IPS-11a (cell line): ENCODE data around the gene TFCP2.
"Not testable (repeated sequence)": the region's sequence is repeated elsewhere in the genome, so short reads cannot be mapped to it uniquely, and the experiment has no call there.

Source experiments
- H3K4me3 ChIP-seq: one replicate; pipeline ENCODE4 v1.5.1; 2013; ENCODE audit warnings: low read depth, low read length, control low read depth

Gene TFCP2, protein sequence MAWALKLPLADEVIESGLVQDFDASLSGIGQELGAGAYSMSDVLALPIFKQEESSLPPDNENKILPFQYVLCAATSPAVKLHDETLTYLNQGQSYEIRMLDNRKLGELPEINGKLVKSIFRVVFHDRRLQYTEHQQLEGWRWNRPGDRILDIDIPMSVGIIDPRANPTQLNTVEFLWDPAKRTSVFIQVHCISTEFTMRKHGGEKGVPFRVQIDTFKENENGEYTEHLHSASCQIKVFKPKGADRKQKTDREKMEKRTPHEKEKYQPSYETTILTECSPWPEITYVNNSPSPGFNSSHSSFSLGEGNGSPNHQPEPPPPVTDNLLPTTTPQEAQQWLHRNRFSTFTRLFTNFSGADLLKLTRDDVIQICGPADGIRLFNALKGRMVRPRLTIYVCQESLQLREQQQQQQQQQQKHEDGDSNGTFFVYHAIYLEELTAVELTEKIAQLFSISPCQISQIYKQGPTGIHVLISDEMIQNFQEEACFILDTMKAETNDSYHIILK

DNA sequence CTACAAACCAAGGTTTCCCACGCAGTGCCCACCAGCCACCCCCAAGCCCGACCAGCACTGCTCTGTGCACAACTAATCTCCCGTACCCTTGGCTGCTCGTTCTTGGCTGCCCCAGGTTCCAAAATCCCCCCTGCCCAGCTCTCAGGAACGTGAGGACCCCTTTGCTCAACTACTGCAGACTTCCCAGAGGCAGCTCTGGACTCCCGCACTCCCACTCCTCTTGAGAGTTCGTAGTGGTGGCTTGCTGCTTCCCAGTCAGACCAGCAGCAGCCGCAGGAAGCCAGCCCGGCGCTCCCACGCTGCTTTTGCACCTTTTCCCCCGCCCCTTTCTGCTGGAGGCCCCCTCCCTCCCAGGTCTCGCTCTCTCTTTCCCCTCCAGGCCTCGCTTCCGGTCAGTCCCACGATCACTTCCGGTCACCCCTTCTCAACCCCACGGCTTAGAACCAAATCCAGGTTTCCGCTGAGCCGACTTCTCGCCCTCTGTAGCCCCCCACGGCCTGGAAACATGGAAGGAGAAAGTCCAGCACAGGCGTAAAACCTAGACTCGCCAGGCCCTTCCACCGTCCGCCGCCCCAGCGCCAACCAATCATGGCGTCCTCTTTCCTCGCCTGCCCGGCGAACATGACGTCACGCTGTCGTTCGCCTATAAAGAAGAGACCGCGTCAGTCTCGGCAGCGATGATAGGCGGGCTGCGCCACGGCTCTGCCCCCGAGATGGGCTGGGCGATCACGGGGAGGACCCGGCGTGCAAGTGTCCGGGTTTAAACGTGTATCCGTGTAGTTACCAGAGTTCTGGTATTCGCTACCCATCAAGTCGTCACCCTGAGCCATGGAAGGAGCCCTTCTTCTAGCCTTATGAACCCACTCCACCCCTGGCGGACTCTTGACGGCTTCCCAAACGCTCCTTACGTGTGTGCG, at the start of gene TFCP2:
TSS of gene TFCP2 (minus strand) at position 621 of the 917 bp plus-strand sequence. CDS start 713 bp downstream, outside the sequence.
- peak within 1 kb of the TSS; percentile 89 for H3K4me3 ChIP-seq

DNA sequence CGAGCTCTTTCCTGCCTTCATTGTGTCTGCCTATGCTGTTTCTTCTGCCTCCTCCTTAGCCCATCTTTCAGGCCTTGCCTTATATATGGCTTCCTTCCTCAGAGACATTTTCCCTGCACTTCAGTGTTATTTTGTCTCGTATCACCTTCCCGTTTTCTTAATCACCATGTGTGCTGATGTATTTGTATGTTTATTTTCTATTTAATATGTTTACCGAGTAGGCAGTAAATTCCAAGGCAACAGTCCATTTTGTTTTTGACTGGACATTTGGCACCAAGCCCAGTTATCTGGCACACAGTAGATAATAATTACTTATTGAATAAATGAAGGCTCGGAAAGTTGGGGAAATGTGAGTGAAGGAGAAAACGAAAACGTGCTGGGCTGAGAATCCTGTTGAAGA, 49.5 kb upstream of the TFCP2 start:
- no peak overlapping the region for H3K4me3 ChIP-seq

DNA sequence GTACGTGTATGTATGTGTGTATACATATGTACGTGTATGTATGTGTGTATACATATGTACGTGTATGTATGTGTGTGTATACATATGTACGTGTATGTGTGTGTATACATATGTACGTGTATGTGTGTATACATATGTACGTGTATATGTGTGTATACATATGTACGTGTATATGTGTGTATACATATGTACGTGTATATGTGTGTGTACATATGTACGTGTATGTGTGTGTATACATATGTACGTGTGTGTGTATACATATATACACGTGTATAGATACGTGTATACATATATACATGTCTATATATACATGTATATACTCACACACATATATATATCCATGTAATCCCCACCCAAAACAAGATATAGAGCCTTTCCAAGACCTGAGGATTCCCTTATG, 46.9 kb upstream of the TFCP2 start:
- not testable (repeated sequence) for H3K4me3 ChIP-seq

DNA sequence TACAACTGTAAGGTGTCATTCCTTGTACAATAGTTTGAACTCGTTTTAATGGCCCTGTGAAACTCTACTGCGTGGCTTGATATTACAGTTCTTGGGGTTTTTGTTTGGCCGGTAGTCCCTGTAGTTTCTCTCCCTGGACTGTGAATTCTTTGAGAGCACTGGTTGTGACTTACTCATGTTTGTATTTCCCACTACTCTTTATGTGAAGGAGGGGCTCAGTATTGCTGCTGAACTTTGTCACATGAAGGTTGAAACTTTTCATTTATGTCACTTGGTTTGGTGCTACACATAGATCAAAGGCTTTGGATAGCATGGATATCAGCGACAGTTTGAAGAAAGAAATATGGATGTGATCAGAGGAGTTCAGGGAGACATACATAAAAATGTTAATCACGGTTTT, 46.4 kb upstream of the TFCP2 start:
- no peak overlapping the region for H3K4me3 ChIP-seq

DNA sequence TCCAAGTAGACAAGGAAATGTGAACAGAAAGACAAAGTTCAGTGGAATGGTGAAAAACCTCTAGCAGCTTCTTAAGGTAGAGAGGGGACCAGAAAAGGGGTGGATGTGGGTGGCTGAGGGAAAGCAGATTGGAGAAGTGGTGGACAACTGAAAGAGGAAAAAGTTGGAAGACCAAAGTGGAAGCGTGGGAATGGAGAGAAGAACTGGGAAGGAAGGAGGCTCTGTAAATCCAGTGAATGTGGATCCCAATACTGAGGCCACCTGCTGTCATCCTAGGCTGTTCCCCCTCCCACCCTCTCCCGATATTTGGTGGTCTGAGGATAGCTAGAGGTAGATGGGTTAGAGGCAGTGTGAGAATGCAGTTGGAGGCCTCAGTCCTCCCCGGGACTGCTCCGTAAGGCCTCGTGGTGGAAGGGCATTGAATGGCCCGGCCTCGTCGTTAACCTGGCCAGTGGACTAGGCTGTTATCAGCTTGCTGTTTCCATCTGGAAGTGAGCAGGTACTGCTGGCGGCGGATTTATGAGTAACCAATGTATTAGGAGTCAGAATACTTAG, 45.7 kb upstream of the TFCP2 start:
- peak overlapping the region; percentile 50 for H3K4me3 ChIP-seq

DNA sequence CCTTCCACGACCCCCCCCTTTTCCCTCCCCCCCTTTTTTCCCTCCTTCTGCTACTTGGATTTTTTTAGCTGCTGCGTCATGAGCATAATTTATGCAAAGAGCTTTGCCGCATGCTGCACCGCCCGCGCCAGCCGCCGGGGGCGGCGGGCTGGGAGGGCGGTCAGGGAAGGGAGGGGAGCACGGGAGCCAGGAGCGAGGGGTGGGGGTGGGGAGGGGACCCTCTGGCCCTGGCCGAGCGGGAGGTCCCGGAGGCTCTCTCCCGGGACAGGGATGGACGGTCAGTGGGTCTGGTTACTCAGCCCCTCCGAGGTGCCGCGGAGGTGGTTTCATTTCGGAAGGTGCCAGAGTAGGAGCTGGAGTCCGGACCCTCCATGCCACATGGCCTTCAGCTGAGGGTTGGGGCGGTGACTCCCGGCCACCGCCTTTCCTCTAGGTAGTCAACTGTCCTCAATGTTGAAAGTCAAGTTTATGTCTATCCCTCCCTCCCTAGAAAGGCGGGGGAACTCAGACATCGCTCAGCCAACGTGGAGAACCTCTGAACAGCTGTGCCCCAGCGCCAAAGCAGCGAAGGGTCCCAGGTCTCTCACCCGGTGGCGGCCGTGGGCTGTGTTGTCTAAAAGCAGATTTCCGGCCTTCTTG, 45.2 kb upstream of the TFCP2 start, which contains the start of gene POU6F1:
TSS of gene POU6F1 (minus strand) at position 95 of the 639 bp plus-strand sequence. CDS start 11,226 bp downstream, outside the sequence.
- H3K4me3 ChIP-seq, result peak within 1 kb of the TSS; percentile 61

DNA sequence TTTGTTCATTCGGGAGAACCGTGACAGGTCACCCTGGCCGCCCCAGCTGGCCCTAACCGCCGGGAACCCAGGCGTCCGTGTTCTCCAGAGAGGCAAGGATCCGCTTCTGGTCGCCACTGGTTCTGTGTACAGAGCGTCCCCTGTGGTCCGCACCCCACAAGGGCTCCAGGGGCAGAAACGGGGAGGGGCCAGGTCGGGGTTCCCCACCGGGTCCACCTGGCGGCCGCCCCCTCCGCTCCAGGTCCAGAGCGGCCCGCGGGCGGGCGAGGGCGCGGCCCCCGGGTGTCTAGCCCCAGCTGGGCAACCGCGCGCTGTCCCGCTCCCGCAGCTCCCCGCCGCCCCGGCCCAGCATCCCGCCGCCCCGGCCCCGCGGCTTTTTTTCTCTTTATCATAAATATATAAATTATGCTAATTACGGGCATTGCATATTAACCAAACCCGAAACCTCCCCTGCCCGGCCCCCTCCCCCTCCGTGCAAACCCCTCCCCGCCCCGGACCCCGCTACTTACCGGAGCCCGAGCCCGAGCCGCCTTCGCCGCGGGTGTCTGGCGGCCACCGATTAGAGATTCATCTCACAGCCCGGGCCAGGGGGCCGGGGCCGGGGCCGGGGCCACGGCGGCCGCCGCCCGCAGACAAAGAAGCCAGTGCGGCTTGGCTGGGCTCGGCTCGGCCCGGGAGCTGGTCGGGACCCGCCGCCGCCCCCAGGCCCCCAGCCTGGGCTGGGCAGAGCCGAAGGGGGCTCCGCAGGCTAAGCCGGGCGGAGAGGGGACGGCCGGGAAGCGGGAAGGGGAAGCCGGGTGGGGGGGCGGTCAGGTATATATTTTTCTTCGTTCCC, 44.4 kb upstream of the TFCP2 start:
- H3K4me3 ChIP-seq, result peak overlapping the region; percentile 61

DNA sequence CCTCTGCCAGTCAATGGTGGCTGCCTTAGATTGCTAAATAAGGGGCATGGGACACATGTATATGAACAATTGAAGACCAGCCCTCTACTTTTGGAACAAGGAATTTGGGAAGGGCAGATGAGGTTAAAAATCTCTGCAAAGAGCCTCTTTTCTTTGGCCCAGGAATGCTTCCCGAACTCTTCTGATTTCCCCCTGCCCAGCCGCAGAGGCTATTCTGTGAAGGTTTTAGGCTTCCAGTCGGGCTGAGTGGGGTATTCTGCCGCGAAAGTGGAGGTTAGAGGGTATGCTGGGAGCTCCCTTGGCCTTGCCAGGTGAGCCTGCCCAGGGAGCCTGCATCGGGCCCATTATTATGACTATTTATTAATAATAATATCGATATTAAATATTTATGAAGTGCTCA, 43.7 kb upstream of the TFCP2 start:
- peak overlapping the region; percentile 61 for H3K4me3 ChIP-seq

DNA sequence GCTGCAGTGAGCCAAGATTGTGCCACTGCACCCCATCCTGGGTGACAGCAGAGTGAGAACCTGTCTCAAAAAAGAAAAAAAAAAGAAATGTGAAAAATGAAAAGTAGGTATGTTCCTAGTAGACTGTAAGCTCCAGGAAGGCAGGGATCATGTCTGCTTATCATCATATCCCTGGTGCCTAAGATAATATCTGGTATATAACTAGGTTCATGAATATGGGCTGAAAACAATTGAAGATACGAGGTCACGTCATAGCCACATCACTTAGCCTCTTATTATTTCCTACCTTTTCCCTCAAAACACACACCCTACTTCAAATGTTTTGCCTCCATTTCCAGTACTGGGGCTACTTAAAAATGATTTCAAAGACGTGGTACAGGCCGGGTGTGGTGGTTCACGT, 42.0 kb upstream of the TFCP2 start:
- no peak overlapping the region for H3K4me3 ChIP-seq

DNA sequence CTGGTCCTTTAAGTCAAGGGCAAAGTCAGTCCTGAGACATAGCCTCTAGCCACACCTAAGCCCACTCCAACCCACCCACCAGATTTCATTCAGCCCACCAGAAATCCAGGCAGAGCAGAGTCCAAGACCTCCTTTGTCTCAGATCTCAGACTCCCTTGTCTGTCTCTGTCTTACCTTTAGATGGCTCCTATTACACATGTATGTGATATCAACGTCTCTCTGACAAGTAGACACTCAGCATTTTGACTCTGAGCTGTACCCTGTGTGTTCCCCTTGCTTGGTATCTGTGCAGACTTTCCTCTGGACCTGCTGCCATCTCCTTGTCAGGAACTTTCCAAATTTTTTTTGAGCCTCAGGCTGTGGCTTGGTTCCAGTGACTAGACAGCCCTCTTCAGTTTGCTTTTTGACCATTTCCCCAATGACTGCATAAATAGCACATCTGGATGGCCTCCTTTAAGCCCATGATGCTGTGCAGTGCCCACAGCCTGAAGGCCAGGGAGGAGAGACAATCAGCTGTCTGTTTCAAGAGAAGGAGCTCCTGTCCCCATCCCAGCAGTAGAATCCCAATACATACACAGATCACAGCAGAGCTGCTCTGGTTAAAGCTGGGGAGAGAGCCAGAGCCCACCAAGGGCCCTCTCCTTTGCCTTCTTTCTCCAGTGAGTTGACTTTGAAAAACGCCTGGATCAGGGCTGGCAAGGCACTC, 37.9 kb upstream of the TFCP2 start:
- H3K4me3 ChIP-seq, result no peak overlapping the region

DNA sequence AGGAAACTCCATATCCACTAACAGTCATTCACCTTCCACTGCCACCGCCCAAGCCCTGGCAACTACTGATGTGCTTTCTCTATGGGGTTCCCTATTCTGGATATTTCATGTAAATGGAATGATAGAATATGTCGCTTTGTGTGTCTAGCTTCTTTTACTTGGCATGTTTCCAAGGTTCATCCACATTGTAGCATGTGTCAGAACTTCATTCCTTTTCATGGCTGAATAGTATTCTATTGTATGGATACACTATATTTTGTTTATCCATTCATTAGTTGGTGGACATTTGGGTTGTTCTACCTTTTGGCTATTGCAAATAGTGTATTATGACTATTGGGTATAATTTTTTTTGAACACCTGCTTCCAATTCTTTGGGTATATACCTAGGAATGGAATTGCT, 36.3 kb upstream of the TFCP2 start:
- no peak overlapping the region for H3K4me3 ChIP-seq

DNA sequence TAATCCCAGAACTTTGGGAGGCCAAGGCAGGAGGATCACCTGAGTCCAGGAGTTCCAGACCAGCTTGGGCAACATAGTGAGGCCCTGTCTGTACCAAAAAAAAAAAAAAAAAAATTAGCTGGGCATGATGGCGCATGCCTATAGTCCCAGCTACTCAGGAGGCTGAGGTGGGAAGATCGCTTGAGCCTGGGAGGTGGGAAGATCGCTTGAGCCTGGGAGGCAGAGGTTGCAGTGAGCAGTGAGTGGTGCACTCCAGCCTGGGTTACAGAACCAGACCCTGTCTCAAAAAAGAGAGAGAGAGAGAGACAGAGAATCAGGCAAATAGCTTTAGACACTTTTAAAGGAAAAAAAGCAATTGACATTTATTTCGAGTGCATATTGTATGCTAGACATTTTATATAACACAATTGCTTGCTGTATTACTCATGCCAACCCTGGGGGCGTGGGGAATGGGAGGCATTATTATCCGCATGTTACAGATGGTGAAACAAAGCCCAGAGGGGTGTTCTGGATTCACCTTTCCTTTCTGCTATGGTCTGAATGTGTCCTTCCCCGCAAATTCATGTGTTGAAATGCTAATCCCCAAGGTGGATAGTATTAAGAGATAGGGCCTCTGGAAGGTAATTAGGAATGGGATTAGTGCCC, 35.2 kb upstream of the TFCP2 start:
- H3K4me3 ChIP-seq, result no peak overlapping the region

DNA sequence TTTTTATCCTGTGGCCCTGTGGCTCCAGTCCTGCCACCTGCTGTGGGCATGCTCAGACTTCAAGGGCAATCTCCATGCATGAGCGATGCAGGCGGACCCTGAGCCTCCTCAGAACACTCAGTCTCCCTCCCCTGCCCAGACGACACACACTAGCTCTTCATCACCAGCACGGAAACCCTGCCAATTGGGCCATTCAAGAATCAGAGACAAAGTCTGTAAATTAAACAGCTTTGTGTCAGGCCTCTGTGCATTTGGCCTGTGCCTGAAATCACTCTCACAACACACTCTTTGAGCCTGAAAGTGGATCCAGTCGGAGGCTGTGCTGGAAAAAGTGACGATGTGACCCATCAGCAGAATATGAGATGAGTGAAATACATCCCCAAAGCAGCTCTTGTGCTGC, 32.4 kb upstream of the TFCP2 start:
- H3K4me3 ChIP-seq, result no peak overlapping the region

DNA sequence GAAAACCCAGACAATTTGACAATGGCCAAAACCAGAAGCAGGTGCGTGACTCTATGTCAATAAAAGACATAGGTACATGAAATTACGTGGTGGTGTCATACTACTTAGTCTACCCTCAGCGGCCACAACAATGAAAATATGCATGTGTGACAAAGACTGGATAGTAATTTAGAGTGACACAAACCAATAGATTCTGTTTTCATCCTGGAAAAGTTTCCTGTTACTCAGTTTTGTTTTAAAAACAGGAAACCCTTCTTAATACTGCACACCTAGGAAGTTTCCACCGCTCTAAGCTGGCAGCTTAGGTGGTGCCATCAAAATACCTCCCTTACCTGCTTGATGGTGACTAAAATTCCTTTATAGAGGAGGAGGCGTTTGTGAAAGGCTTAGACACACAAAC, 29.8 kb upstream of the TFCP2 start:
- H3K4me3 ChIP-seq, result no peak overlapping the region

DNA sequence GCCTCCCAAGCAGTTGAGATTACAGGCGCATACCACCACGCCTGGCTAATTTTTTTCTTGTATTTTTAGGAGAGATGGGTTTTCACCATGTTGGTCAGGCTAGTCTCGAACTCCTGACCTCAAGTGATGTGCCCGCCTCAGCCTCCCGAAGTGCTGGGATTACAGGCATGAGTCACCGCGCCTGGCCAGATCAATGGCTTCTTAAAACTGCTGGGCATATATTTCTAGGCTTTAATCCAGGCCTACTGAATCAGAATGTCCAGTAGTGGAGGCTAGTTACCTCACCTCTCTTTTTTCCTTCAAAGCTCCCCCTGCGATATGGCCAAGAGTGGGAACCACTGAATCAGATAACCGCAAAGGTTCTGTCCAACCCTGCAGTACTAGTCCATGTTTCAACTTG, 27.9 kb upstream of the TFCP2 start:
- H3K4me3 ChIP-seq, result no peak overlapping the region

DNA sequence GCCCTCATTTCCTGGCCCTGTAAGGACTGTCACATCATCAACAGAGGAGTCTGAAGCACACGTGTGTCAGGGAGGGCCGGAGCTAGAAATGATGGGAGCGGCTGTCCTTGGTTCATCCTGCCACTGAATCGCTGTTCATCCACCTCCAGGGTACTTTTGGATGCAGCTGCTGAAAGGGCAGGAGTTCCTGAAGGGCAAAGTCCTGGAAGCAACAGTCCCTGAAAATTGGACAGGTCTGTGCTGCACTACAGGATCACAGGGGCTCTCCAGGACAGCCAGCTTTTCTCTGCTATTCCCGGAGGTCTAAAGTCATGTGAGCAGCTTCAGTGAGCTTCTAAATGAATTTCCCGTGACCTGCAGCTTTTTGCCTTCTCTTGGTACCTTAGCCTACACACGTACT, 27.2 kb upstream of the TFCP2 start:
- H3K4me3 ChIP-seq, result no peak overlapping the region

DNA sequence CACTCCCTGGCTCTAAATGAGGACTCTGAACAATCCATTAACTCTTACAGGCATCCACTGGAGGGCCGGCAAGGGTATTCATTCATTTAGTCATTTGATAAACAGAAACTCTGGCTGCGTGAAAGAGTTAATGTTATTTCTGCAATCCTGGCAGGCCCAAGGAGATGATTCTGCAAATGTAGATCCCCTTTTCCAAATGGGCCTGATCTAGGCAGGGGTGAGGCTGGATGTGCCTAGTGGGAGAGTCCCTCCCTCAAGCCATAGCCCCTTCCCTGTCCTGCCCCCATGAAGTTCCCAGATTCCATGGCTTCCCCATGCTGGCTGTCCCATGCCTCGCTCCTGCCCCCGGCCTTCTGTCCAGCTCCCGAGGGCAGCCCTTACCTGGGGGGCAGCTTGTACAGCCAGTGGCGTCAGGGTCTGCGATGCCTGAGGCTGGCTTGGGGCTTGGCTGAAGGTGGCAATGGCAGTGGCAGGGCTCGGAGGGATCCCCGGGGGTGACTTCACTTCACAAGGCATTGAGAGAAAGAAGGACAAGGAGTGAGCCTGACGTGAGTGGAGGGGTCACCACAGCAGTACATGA, 26.5 kb upstream of the TFCP2 start:
- no peak overlapping the region for H3K4me3 ChIP-seq

DNA sequence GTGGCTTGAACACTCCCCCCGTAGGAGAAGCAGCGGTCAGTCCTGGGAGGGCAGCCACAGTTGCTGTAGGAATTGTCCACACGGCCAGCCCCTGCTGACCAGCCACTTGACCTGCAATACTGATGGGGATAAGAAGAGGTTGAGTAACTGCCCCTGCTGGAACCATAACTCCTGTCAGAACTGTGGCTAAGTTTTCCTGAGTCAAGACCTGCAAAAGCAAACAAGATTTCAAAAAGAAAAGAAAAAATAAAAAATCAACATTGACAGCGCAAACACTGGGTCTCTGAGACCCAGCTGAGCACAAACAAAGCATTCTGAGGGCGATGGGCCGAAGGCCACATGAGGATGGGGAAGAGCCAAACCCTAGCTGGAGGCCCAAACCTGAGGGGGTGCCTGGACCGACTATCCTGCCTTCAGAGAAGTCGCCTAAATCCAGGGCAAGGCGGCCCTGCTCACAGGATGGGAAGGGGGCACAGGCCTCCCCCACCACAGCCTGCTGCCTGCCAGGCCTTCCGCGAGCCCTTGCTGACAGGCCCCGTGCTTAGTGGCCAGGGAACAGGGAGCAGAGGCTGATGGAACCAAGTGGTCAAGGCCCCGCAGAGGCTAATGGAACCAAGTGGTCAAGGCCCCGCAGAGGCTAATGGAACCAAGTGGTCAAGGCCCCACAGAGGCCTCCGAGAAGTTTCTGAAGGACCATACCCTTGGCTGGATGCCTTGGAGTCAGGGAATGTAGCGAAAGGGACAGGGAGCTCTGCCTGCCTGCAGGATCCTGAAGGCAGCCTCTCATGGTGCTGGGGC, 25.8 kb upstream of the TFCP2 start:
- H3K4me3 ChIP-seq, result no peak overlapping the region
